ENCODE measurements around the gene OCEL1. TPM values are rescaled to one million over a fixed set of nuclear protein-coding genes. Genes with fewer than 3 reads are reported as not detected.

OCEL1 gene
- polyA plus RNA-seq, 5 donors, result 10.7 to 22.8 (median 12.0) TPM

GRCh38 chr19:17237747-17238706 is 12.0 kb downstream of the OCEL1 start:
- no peak for DNase-seq

- no peak for DNase-seq
These were observed 14.2 kb downstream of the OCEL1 start for GRCh38 chr19:17240062-17240752.

GRCh38 chr19:17240826-17241399 is 14.9 kb downstream of the OCEL1 start:
- no peak for DNase-seq

- no peak for DNase-seq
These were observed 16.6 kb downstream of the OCEL1 start for GRCh38 chr19:17242431-17243208.

GRCh38 chr19:17243211-17243829 is 17.3 kb downstream of the OCEL1 start:
- DNase-seq, result no peak

- no peak for DNase-seq
These were observed 18.0 kb downstream of the OCEL1 start for GRCh38 chr19:17243830-17244617.

GRCh38 chr19:17244618-17245534 is 18.9 kb downstream of the OCEL1 start:
- DNase-seq, result peak in 1 of 2 donors; percentile 40

- DNase-seq, result no peak
These were observed 19.5 kb downstream of the OCEL1 start, which contains the start of gene NR2F6 for GRCh38 chr19:17245535-17245984. TSS of gene NR2F6 (minus strand) at chr19:17245919. CDS start at chr19:17245220, 699 bp downstream.

GRCh38 chr19:17246681-17247425 is 20.8 kb downstream of the OCEL1 start:
- DNase-seq, result peak in 1 of 2 donors; percentile 48

- no peak for DNase-seq
These were observed 22.2 kb downstream of the OCEL1 start for GRCh38 chr19:17248011-17248776.

GRCh38 chr19:17249887-17250548 is 24.0 kb downstream of the OCEL1 start:
- no peak for DNase-seq

- DNase-seq, result no peak
These were observed 28.6 kb downstream of the OCEL1 start for GRCh38 chr19:17254636-17255035.

- no peak for DNase-seq
These were observed 29.2 kb downstream of the OCEL1 start for GRCh38 chr19:17255150-17255621.

- no peak for DNase-seq
These were observed 30.1 kb downstream of the OCEL1 start for GRCh38 chr19:17256130-17256529.

- DNase-seq, result no peak
These were observed 33.2 kb downstream of the OCEL1 start for GRCh38 chr19:17259118-17259780.

- no peak for DNase-seq
These were observed 33.9 kb downstream of the OCEL1 start for GRCh38 chr19:17259934-17260333.
